Spinal cord (tissue), 10 donors: ENCODE measurements around the gene POLR3A. TPM values are rescaled to one million over a fixed set of nuclear protein-coding genes. Genes with fewer than 3 reads are reported as not detected.

Experiments
- DNase-seq, 6 donors: peaks; one replicate each; pipeline versions ENCODE4 v3.0.0 to v3.0.0-alpha.2; 2013 to 2015; ENCODE audit warnings: low spot score in 6 of 6, low read depth in 4 of 6
- H3K27ac ChIP-seq: one replicate; pipeline ENCODE4 v1.5.1; 2013; ENCODE audit warnings: low read depth, low read length, control low read depth
- H3K27me3 ChIP-seq: one replicate; pipeline ENCODE4 v1.6.1; 2013; ENCODE audit warnings: low read length; ENCODE audit not compliant: control insufficient read depth, insufficient read depth
- H3K36me3 ChIP-seq: one replicate; pipeline ENCODE4 v1.6.1; 2013; ENCODE audit warnings: low read length; ENCODE audit not compliant: control insufficient read depth, insufficient read depth
- H3K4me1 ChIP-seq: one replicate; pipeline ENCODE4 v1.6.1; 2013; ENCODE audit warnings: low read length; ENCODE audit not compliant: control insufficient read depth, insufficient read depth
- H3K4me3 ChIP-seq: one replicate; pipeline ENCODE4 v1.5.1; 2013; ENCODE audit warnings: low read depth, low read length, control low read depth
- H3K9me3 ChIP-seq: one replicate; pipeline ENCODE4 v1.6.1; 2013; ENCODE audit warnings: low read length; ENCODE audit not compliant: control insufficient read depth, insufficient read depth
- WGBS: methylation state at CpG from one replicate; pipeline ENCODE4 v1.1.5; 2013; ENCODE audit warnings: missing lambda C conversion rate; ENCODE audit not compliant: insufficient coverage; 5-methylcytosine and 5-hydroxymethylcytosine counted together
- polyA plus RNA-seq, 2 donors: library from polyadenylated mRNA; unstranded; fragments of 120-200 nt; gene quantifications; one replicate each; pipeline ENCODE4 v1.2.1, GENCODE V29; 2013; ENCODE audit not compliant: insufficient read length in 2 of 2
- total RNA-seq, 2 donors: library from RNA; depleted of rRNA in 1 of 2; stranded (reverse); fragments of 120-200 nt in 1 of 2; fragments of >200 nt in 1 of 2; gene quantifications; one replicate each; pipeline versions ENCODE4 v1.2.3 to v1.2.4, GENCODE V29; 2013 to 2014
- donor health status: healthy.

The POLR3A gene
- total and polyA plus RNA-seq, 4 donors: 15.3 to 25.8 (median 22.9) TPM

GRCh38 chr10:77943121-77943901, 86.0 kb downstream of the POLR3A start:
- Histone ChIP-seq H3K27me3 (no peaks in the 10 kb centered on the region), H3K36me3 (no peaks in the 10 kb centered on the region), H3K4me3 (no peak overlapping the region), H3K4me1 (peaks cover 7% of the 10 kb centered on the region), H3K27ac (no peak overlapping the region), H3K9me3 (no peaks in the 10 kb centered on the region)
- DNase-seq: peak in 2 of 6 donors; percentile 55 to 65
- WGBS: 52% methylated on average over 5 of the region's 8 CpGs

DNA sequence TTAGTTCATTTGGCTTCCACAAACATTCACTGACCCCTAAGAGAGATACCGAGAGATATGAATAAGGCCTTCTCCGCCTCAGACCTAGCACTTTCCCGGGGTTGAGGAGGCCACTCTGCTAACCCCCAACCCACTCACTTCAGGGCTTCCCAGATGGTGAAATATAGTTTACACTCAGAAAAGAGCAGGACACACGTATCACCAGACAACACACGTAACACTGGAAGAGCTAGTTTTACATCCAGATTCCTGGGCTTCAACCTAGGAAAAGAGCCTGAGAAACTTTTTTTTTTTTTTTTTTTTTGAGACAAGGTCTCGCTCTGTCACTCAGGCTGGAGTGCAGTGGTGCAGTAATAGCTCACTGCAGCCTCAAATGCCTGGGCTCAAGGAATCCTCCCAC, 87.5 kb downstream of the POLR3A start:
- no peak for DNase-seq
- WGBS: no CpG with 5 or more reads among the region's 6 CpGs

DNA sequence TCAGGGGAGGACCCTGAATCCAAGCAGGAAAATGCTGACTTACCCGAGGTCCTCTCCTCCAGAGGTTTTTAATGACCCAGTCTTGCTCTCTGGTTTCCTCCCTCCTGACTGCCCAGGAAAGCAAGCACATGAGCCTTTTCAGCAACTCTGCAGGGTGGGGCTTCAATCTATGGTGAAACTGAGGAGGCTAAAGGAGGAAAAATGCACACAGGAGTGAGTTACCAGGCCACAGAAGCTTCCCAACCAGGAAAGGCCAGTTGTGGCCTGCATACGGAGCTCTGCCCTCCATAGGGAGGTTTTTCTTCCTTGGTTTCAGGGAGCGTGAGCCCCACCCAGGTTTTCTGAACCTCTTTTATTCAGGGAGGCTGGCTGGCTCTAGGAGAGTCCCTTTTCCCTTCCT, 88.7 kb downstream of the POLR3A start:
- H3K27ac ChIP-seq: no peak overlapping the region
- no peaks in the 10 kb centered on the region for H3K36me3 ChIP-seq
- no peaks in the 10 kb centered on the region for H3K27me3 ChIP-seq
- DNase-seq: no peak
- peaks cover 7% of the 10 kb centered on the region for H3K4me1 ChIP-seq
- H3K4me3 ChIP-seq: no peak overlapping the region
- 60% methylated on average over 2 of the region's 3 CpGs for WGBS
- H3K9me3 ChIP-seq: no peaks in the 10 kb centered on the region

More for the DNA sequence above, 87.5 kb downstream of the POLR3A start:
- Histone ChIP-seq H3K27ac (no peak overlapping the region), H3K27me3 (no peaks in the 10 kb centered on the region), H3K36me3 (no peaks in the 10 kb centered on the region), H3K4me1 (peaks cover 7% of the 10 kb centered on the region), H3K9me3 (no peaks in the 10 kb centered on the region), H3K4me3 (no peak overlapping the region)

DNA sequence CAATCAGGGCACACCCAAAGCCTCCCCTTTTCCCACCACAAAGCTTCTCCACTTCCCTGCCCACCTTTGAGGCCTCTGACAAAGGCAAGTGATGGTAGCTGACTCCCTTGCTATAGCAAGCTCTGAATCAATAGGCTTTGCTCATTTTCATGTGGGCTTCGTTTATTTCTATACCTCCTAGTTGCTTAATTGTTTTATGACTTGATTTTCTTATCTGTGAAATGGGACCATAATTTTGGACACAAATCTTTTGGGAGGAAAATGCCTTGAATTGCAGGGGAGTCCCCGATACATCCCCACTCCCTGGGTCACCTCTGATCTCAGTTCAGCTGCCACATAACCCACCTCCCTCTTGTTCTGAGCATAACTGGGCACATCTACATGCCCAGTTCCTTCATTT, 89.1 kb downstream of the POLR3A start:
- H3K9me3 ChIP-seq: no peaks in the 10 kb centered on the region
- DNase-seq: no peak
- 89% methylated on average over 1 of the region's 2 CpGs for WGBS
- H3K27ac ChIP-seq: no peak overlapping the region
- H3K27me3 ChIP-seq: no peaks in the 10 kb centered on the region
- peaks cover 7% of the 10 kb centered on the region for H3K4me1 ChIP-seq
- no peak overlapping the region for H3K4me3 ChIP-seq
- H3K36me3 ChIP-seq: no peaks in the 10 kb centered on the region

- whole genome bisulfite sequencing: 20% methylated on average over 3 of the region's 3 CpGs
Measured at GRCh38 chr10:77939561-77940001, 89.7 kb downstream of the POLR3A start.

GRCh38 chr10:77936697-77937567, 92.4 kb downstream of the POLR3A start:
- Histone ChIP-seq H3K9me3 (no peaks in the 10 kb centered on the region), H3K27me3 (no peaks in the 10 kb centered on the region), H3K4me3 (no peak overlapping the region), H3K27ac (no peak overlapping the region), H3K4me1 (peaks cover 7% of the 10 kb centered on the region), H3K36me3 (no peaks in the 10 kb centered on the region)
- no peak for DNase-seq
- 75% methylated on average over 3 of the region's 3 CpGs for WGBS

More at GRCh38 chr10:77939561-77940001, 89.7 kb downstream of the POLR3A start:
- H3K27ac ChIP-seq: no peak overlapping the region
- H3K27me3 ChIP-seq: no peaks in the 10 kb centered on the region
- no peak overlapping the region for H3K4me3 ChIP-seq
- H3K36me3 ChIP-seq: no peaks in the 10 kb centered on the region
- peak in 2 of 6 donors; percentile 50 to 68 for DNase-seq
- peaks cover 7% of the 10 kb centered on the region for H3K4me1 ChIP-seq
- no peaks in the 10 kb centered on the region for H3K9me3 ChIP-seq

GRCh38 chr10:77932016-77932715, 97.1 kb downstream of the POLR3A start:
- Histone ChIP-seq H3K36me3 (no peaks in the 10 kb centered on the region), H3K27ac (no peak overlapping the region), H3K4me1 (peaks cover 7% of the 10 kb centered on the region), H3K4me3 (no peak overlapping the region), H3K27me3 (no peaks in the 10 kb centered on the region), H3K9me3 (no peaks in the 10 kb centered on the region)
- peak in 1 of 6 donors; percentile 44 for DNase-seq
- 68% methylated on average over 4 of the region's 8 CpGs for WGBS

GRCh38 chr10:77927402-77928246, 101.7 kb downstream of the POLR3A start:
- Histone ChIP-seq H3K27me3 (no peaks in the 10 kb centered on the region), H3K27ac (peak overlapping the region; percentile 26), H3K36me3 (peaks cover 9% of the 10 kb centered on the region), H3K4me3 (peak overlapping the region; percentile 40), H3K4me1 (peaks cover 30% of the 10 kb centered on the region), H3K9me3 (no peaks in the 10 kb centered on the region)
- peak in 1 of 6 donors; percentile 77 for DNase-seq
- 9% methylated on average over 16 of the region's 20 CpGs for WGBS
